Measurements from ENCODE around the gene GSTCD. TPM values are rescaled to one million over a fixed set of nuclear protein-coding genes. Genes with fewer than 3 reads are reported as not detected.

The GSTCD gene
- total RNA-seq, 1 experiment from 2014 or later = 17.9 TPM

DNA sequence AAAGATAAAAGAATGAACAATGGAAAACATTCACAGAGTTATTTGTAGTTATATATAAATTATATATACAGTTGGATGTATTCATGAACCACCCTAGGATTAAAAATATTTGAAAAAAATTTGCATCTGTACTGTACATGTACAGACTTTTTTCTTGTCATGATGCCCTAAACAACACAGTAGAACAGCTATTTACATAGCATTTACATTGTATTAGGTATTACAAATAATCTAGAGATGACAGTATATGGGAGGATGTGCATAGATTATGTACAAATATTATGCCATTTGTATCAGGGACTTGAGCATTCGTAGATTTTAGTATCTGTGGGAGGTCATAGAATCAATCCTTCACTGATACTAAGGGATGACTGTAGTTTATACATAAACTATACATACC lies 44.8 kb downstream of the GSTCD start:
- no peaks in the 10 kb centered on the region for H3K79me2 ChIP-seq (ENCODE audit: insufficient read depth, low read length)
- no peaks in the 10 kb centered on the region for H4K20me1 ChIP-seq (ENCODE audit: control insufficient read depth, insufficient read depth, insufficient read length)
- H3K79me1 ChIP-seq (ENCODE audit: insufficient read depth, low read depth, low read length, poor library complexity, severe bottlenecking) = no peaks in the 10 kb centered on the region
- no peak overlapping the region for H4K91ac ChIP-seq (ENCODE audit: insufficient read length, low read depth, low read length)
- H3K56ac ChIP-seq (ENCODE audit: insufficient read length, low read depth, low read length) = no peak overlapping the region
- H2BK20ac ChIP-seq (ENCODE audit: low read depth, low read length, poor library complexity, severe bottlenecking) = no peak overlapping the region
- no peaks in the 10 kb centered on the region for H3K27me3 ChIP-seq (ENCODE audit: insufficient read depth, low read length)
- H3K27ac ChIP-seq (ENCODE audit: insufficient read length, low read depth, low read length) = no peak overlapping the region
- TF ChIP-seq, protein P1, sequence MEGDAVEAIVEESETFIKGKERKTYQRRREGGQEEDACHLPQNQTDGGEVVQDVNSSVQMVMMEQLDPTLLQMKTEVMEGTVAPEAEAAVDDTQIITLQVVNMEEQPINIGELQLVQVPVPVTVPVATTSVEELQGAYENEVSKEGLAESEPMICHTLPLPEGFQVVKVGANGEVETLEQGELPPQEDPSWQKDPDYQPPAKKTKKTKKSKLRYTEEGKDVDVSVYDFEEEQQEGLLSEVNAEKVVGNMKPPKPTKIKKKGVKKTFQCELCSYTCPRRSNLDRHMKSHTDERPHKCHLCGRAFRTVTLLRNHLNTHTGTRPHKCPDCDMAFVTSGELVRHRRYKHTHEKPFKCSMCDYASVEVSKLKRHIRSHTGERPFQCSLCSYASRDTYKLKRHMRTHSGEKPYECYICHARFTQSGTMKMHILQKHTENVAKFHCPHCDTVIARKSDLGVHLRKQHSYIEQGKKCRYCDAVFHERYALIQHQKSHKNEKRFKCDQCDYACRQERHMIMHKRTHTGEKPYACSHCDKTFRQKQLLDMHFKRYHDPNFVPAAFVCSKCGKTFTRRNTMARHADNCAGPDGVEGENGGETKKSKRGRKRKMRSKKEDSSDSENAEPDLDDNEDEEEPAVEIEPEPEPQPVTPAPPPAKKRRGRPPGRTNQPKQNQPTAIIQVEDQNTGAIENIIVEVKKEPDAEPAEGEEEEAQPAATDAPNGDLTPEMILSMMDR (conservative IDR thresholded peaks at IDR 0.05) = no peak
- no peak overlapping the region for H2BK12ac ChIP-seq (ENCODE audit: insufficient read length, low read depth, low read length)
- no peak overlapping the region for H2BK120ac ChIP-seq (ENCODE audit: low read depth, low read length, poor library complexity, severe bottlenecking)
- Mint-ChIP-seq H3K27me3 (ENCODE audit: low read depth) (no peaks in the 10 kb centered on the region), H3K27ac (no peak overlapping the region), H3K36me3 (ENCODE audit: insufficient read depth in 1 of 3, low read depth in 3 of 3) (peaks cover 0 to 2% (median 0%) of the 10 kb centered on the region in 3 experiments; a peak in 1 of 7 replicates), H3K9me3 (no peaks in the 10 kb centered on the region), H3K4me1 (no peaks in the 10 kb centered on the region), H3K4me3 (no peak overlapping the region)
- no peak overlapping the region for H2AFZ ChIP-seq (ENCODE audit: low read length)
- no peaks in the 10 kb centered on the region for H3K23me2 ChIP-seq (ENCODE audit: insufficient read length, low read depth, low read length, poor library complexity, severe bottlenecking)
- H3K4me1 ChIP-seq (ENCODE audit: insufficient read depth, low read length) = no peaks in the 10 kb centered on the region
- WGBS (ENCODE audit: extremely low coverage, insufficient read length, low lambda C conversion rate) = no CpG with 5 or more reads among the region's 1 CpG
- no peak overlapping the region for H2BK15ac ChIP-seq (ENCODE audit: low read depth, low read length)
- no peak overlapping the region for H4K8ac ChIP-seq (replicated peaks; ENCODE audit: insufficient read length, low read depth, low read length)
- no peak for DNase-seq
- no peak overlapping the region for H3K18ac ChIP-seq (ENCODE audit: insufficient read length, low read depth, low read length)
- no peak overlapping the region for H3K14ac ChIP-seq (ENCODE audit: insufficient read depth, low read length)
- no peak overlapping the region for H3K4me2 ChIP-seq (ENCODE audit: insufficient read depth, insufficient read length, low read length)
- H3K9ac ChIP-seq (ENCODE audit: extremely low read depth, insufficient read length, low read length) = no peak overlapping the region
- H3K4ac ChIP-seq (ENCODE audit: low read depth, low read length) = no peak overlapping the region
- no peak overlapping the region for H3K23ac ChIP-seq (ENCODE audit: insufficient read length, low read depth, low read length)
- no peak overlapping the region for H4K5ac ChIP-seq (ENCODE audit: insufficient read length, low read depth, low read length)
- H3K9me3 ChIP-seq (ENCODE audit: control insufficient read depth, low read depth, low read length) = no peaks in the 10 kb centered on the region
- H3T11ph ChIP-seq (ENCODE audit: low read length) = no peak overlapping the region
- H2AK5ac ChIP-seq (ENCODE audit: insufficient read length, low read length) = no peak overlapping the region
- H2BK5ac ChIP-seq (ENCODE audit: insufficient read length, low read length) = no peak overlapping the region
